ENCODE results near the gene MMP12. TPM values are rescaled to one million over a fixed set of nuclear protein-coding genes. Genes with fewer than 3 reads are reported as not detected.

MMP12 gene
- polyA plus RNA-seq, 3 donors, result not detected

DNA sequence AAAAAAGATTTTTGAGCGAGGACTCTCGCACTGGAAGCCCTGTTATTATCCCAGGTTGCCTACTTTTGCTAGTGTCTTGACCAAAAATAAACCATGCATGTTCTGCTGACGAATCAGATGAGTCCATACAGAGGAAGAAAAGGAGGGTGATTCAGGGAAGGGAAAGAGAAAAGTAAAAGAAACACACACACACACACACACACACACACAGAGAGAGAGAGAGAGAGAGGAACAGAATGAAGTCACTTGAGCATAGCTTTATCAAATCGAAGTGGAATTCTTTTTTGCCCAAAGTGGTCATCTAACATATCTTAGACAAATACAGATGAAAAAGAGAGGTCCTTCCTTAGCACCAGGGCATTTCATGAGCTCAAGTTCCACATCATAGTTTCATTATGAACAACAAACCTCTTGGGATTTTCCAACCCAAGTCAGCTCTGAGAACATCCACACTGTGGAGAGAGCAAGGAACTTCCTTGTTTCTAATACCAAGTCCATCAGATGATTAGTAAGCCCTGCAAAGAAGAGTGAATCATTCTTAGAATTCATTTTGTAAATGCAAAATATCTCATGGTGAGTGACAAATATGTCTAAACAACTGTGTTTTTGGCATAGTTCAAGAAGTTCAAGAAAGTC lies 7.7 kb upstream of the MMP12 start:
- 100% methylated on average over 2 of the region's 4 CpGs for WGBS (ENCODE audit: insufficient coverage)

DNA sequence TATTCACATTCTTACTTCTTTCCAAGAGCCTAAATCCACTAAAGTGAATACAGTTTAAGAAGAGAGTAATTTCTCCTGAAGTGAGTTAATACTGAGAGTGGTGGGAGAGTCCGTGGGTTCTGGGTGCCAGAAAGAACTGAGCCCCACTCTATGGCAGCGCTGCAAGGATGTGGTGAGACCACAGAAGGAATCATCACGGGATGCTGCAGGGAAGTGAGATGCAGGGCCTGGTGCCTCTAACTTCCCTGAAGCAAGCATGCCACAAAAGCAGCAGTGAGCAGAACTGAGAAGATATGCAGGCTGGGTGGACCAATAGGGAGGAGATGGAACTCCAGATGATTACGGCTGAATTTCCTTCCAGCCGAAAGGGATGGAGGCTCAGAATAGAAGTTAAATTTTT lies 5.0 kb upstream of the MMP12 start:
- intact Hi-C loops (cut with micrococcal nuclease), result no loop called here
- no peaks in the 10 kb centered on the region for H3K9me3 ChIP-seq (replicated peaks in 1 of 2; ENCODE audit: control insufficient read depth in 1 of 2, insufficient read depth in 1 of 2, low read length in 2 of 2)
- H3K27me3 ChIP-seq (ENCODE audit: control insufficient read depth in 2 of 2, insufficient read depth in 2 of 2, low read length in 2 of 2), result no peaks in the 10 kb centered on the region
- Mint-ChIP-seq H3K36me3 (no peaks in the 10 kb centered on the region), H3K4me1 (no peaks in the 10 kb centered on the region), H3K27me3 (ENCODE audit: low read depth in 3 of 3) (peaks cover 0 to 9% (median 3%) of the 10 kb centered on the region in 3 donors), H3K9me3 (peaks cover 0 to 2% (median 0%) of the 10 kb centered on the region in 7 donors), H3K27ac (no peak overlapping the region), H3K4me3 (no peak overlapping the region)
- no peak overlapping the region for H3K4me2 ChIP-seq (replicated peaks; ENCODE audit: extremely low read depth, low read length, poor library complexity, severe bottlenecking)
- no peak overlapping the region for H3K4me3 ChIP-seq (replicated peaks in 1 of 3; ENCODE audit: low read depth in 2 of 3, low read length in 3 of 3)
- H3K9ac ChIP-seq (ENCODE audit: insufficient read depth, low read length, poor library complexity, severe bottlenecking), result no peak overlapping the region
- H3K79me2 ChIP-seq (ENCODE audit: insufficient read depth, low read length), result no peaks in the 10 kb centered on the region
- H3K4me1 ChIP-seq (ENCODE audit: control insufficient read depth in 1 of 2, insufficient read depth in 2 of 2, low read length in 2 of 2), result no peaks in the 10 kb centered on the region
- no peak overlapping the region for H2AFZ ChIP-seq (ENCODE audit: insufficient read depth, low read depth, low read length, poor library complexity, severe bottlenecking)
- TF ChIP-seq, protein P1, sequence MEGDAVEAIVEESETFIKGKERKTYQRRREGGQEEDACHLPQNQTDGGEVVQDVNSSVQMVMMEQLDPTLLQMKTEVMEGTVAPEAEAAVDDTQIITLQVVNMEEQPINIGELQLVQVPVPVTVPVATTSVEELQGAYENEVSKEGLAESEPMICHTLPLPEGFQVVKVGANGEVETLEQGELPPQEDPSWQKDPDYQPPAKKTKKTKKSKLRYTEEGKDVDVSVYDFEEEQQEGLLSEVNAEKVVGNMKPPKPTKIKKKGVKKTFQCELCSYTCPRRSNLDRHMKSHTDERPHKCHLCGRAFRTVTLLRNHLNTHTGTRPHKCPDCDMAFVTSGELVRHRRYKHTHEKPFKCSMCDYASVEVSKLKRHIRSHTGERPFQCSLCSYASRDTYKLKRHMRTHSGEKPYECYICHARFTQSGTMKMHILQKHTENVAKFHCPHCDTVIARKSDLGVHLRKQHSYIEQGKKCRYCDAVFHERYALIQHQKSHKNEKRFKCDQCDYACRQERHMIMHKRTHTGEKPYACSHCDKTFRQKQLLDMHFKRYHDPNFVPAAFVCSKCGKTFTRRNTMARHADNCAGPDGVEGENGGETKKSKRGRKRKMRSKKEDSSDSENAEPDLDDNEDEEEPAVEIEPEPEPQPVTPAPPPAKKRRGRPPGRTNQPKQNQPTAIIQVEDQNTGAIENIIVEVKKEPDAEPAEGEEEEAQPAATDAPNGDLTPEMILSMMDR (IDR thresholded peaks at IDR 0.05), result no peak
- H4K20me1 ChIP-seq (ENCODE audit: insufficient read depth, low read length), result no peaks in the 10 kb centered on the region
- DNase-seq, result no peak
- 35% methylated on average over 5 of the region's 5 CpGs for WGBS (ENCODE audit: insufficient coverage)
- H3K27ac ChIP-seq (ENCODE audit: low read depth in 1 of 2, low read length in 2 of 2), result no peak overlapping the region
- H3K36me3 ChIP-seq (replicated peaks in 1 of 2; ENCODE audit: control insufficient read depth in 1 of 2, insufficient read depth in 2 of 2, low read length in 2 of 2), result no peaks in the 10 kb centered on the region

More for the DNA sequence above, 7.7 kb upstream of the MMP12 start:
- Histone ChIP-seq H3K9me3 (replicated peaks in 1 of 2; ENCODE audit: control insufficient read depth in 1 of 2, insufficient read depth in 1 of 2, low read length in 2 of 2) (no peaks in the 10 kb centered on the region), H3K4me2 (replicated peaks; ENCODE audit: extremely low read depth, low read length, poor library complexity, severe bottlenecking) (no peak overlapping the region), H3K36me3 (replicated peaks in 1 of 2; ENCODE audit: control insufficient read depth in 1 of 2, insufficient read depth in 2 of 2, low read length in 2 of 2) (no peaks in the 10 kb centered on the region), H4K20me1 (ENCODE audit: insufficient read depth, low read length) (no peaks in the 10 kb centered on the region), H3K79me2 (ENCODE audit: insufficient read depth, low read length) (no peaks in the 10 kb centered on the region), H3K9ac (ENCODE audit: insufficient read depth, low read length, poor library complexity, severe bottlenecking) (no peak overlapping the region), H3K4me3 (replicated peaks in 1 of 3; ENCODE audit: low read depth in 2 of 3, low read length in 3 of 3) (no peak overlapping the region), H3K27me3 (ENCODE audit: control insufficient read depth in 2 of 2, insufficient read depth in 2 of 2, low read length in 2 of 2) (no peaks in the 10 kb centered on the region), H3K4me1 (ENCODE audit: control insufficient read depth in 1 of 2, insufficient read depth in 2 of 2, low read length in 2 of 2) (no peaks in the 10 kb centered on the region), H3K27ac (ENCODE audit: low read depth in 1 of 2, low read length in 2 of 2) (no peak overlapping the region), H2AFZ (ENCODE audit: insufficient read depth, low read depth, low read length, poor library complexity, severe bottlenecking) (no peak overlapping the region)
- Mint-ChIP-seq H3K27ac (no peak overlapping the region), H3K4me1 (no peaks in the 10 kb centered on the region), H3K9me3 (peaks cover 0 to 2% (median 0%) of the 10 kb centered on the region in 7 donors), H3K27me3 (ENCODE audit: low read depth in 3 of 3) (peaks cover 1 to 12% (median 4%) of the 10 kb centered on the region in 3 donors), H3K36me3 (no peaks in the 10 kb centered on the region), H3K4me3 (no peak overlapping the region)
- intact Hi-C loops (cut with micrococcal nuclease), result no loop called here
- peak in 1 of 3 donors; percentile 53 for DNase-seq
- TF ChIP-seq, protein P1 (IDR thresholded peaks at IDR 0.05), result no peak
